NCI-H1092 treated with DMSO at 0.1 percent for 48 hours (cell line): ENCODE measurements around the gene RIMBP2.

Experiments
- DNase-seq: peaks from one replicate; lab custom pipeline; 2025; lab: John Stamatoyannopoulos, UW

The RIMBP2 gene

DNA sequence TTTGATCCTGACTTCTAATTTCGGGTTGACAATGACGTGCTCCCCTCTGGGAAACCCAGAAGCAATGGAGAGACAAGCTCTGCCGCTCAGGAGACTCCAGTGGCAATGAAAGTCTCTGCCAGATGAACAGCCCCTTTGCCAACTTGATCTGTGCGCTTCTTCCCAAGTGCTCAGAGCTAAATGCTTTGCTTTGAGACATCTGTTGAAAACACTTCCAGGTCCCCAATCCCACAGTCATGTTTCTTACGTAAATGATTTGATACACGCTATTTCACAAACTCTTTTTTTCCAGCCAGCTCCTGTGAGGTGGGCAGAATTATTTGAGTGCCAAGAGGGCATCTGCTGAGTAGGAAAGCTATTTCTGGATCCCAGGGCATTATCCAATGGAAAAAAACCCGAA is 147.6 kb downstream of the RIMBP2 start:
- no peak for DNase-seq

GRCh38 chr12:130568041-130568440 is 148.1 kb downstream of the RIMBP2 start:
- DNase-seq = no peak

GRCh38 chr12:130566446-130567155 is 149.5 kb downstream of the RIMBP2 start:
- DNase-seq = no peak

- DNase-seq = no peak
Measured at GRCh38 chr12:130565189-130565588, 150.9 kb downstream of the RIMBP2 start.

DNA sequence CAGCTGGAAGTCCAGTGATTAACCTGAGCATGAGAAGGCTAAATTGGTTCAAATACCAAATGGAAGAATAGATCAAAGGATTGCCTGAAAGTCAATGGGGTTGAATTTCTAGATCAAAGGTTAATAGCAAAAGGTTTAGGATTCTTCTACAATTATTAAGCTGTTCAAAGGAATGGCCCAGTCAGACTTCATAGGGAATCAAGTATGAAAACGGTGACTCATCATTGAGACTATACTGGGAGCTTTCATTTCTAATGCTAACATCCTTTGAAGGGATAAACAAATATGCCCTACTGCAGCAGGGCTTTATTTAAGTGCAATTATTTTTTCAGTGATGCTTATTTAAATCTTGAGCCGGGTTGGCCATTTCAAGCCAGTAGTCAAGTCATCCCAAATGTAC is 152.8 kb downstream of the RIMBP2 start:
- no peak for DNase-seq

DNA sequence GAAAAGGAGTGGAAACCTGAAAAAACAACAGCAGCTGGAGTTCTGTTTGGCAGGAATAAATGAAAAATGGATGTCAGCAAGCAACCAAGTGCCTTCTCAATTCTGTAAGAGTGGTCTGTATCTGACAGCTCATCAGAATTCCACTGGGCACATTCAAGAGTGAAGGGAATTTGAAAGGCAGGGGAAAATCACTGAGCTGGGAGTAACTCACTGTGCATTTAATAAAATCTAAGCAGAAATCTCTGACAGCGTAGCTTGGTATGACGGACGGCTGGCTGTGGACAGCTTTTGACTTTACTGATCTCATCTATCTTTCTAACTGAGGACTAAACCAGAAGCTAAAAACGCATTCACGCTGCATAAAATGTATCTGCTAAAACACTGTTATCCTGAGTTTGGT is 153.4 kb downstream of the RIMBP2 start:
- no peak for DNase-seq

DNA sequence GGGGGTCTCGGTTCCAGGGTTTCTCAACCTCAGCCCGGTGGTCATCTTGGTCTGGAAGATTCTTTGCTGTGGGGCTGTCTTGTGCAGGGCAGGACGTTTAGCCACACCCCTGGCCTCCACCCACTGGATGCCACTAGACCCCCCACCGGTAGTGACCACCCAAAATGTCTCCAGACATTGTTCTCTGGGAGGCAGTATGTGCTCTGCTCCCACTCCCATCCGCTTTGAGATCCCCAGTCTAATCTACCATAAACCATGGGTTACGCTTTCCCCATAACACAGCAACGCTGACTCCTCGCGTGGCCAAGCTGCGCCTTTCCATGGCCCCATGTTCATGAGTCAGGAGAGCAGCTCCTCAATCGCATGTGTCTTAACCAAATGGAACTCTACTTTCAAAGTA is 155.8 kb downstream of the RIMBP2 start:
- no peak for DNase-seq

DNA sequence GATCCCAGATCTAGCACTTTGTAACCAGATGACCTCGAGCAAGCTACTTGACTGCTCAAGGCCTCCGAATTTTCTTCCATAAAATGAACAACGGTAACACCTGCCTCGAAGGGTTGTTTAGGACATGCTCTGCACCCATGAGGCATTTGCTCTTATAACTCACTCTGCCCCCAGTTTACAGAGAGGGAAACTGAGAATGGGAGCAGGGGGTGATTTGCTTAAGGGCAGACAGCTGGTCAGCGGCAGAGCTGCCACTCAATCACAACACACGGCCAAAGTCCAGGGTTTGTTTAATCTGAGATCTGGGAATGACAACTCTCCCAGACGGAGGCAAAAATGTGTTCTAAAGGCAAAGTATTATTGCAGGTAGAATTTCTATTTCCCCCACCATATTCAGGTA is 156.3 kb downstream of the RIMBP2 start:
- DNase-seq = no peak

- DNase-seq = peak; percentile 36
Measured at GRCh38 chr12:130557886-130558765, 158.0 kb downstream of the RIMBP2 start.

GRCh38 chr12:130557201-130557600 is 158.9 kb downstream of the RIMBP2 start:
- no peak for DNase-seq

GRCh38 chr12:130556486-130557055 is 159.5 kb downstream of the RIMBP2 start:
- DNase-seq = no peak

DNA sequence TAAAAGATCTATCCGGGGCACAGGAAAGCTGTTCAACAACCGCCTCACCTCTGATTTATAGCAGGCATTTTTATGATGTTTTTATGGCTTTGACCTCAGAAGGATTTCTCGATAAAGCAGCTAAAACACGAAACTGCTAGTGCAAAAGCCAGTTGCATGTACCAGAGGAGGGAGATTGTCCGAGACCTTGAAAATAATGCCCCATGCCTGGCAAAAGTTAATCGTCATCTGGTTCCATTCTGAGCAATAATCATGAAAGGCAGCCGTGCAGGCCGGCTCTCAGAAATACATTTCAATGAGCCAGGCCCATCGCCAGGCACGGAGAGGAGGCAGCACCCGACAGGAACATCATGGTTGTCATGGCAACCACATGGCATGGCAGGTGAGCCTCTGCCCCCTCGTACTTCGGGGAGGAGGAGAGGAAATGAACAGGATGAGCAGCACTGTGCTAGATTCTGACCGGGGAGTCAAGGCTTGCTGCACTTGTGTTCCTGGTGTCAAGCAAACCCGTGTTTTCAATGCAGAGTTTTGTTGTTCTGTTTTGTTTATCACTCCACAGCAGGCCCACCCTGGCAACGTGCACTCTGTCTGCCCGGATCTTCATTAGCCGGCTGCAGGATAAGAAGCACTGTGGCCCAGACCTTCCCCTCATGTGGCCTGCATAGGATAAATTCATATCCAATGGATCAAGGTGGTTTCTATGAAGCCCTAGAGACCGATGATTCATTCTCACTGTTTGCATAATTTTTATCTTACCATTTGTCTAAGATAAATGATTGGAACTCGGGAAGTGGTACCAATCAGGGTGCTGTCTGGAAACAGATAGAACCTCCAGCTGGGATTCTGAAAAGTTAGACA is 160.2 kb downstream of the RIMBP2 start:
- DNase-seq = peak; percentile 89

GRCh38 chr12:130555221-130555620 is 160.9 kb downstream of the RIMBP2 start:
- no peak for DNase-seq

DNA sequence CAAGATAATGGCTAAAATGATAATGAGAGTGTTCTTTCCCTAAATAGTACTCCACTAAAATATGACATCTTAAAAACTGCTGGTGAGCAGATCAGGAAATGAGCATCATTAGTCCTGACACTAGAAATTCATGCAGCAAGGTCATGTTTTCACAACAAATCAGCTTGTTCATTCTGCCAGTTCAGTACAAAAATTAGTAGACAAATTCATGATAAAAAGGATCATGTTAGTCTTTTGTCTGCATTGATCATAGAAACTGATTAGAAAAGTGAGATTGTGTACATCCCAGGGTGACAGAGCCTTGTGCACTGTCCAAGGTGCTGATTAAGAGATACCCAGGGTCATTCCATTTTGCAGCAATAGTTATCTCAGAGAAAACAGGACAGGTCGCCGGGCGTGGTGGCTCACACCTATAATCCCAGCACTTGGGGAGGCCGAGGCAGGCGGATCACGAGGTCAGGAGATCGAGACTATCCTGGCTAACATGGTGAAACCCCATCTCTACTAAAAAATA is 163.6 kb downstream of the RIMBP2 start:
- no peak for DNase-seq

DNA sequence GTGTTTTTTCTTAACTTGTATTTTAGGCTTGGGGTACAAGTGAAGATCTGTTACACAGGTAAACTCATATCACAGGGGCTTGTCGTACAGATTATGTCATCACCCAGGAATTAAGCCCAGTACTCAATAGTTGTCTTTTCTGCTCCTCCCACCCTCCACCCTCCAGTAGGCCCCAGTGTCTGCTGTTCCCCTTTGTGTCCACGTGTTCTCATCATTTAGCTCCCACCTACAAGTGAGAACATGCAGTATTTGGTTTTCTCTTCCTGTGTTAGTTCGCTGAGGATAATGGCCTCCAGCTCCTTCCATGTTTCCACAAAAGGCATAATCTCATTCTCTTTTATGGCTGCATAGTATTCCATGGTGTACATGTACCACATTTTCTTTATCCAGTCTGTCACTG is 166.7 kb downstream of the RIMBP2 start:
- DNase-seq = no peak

- DNase-seq = no peak
Measured at GRCh38 chr12:130547480-130548155, 168.5 kb downstream of the RIMBP2 start.

DNA sequence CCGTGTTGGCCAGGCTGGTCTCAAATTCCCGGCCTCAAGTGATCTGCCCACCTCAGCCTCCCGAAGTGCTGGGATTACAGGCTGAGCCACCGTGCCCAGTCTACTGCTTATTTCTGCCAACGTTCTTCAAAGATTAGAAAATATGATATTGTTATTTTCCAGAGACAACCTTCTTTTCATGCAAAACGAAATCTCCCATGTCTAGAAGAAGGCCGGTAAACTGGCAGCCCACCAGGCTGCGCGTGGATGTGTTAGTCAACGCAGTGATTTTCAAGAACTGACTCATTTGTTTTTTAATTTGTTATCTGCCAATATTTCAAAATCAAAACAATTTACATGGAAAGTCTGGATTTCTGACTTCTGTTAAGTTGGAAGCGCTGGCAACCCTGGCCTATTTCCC is 169.6 kb downstream of the RIMBP2 start:
- no peak for DNase-seq

GRCh38 chr12:130545475-130545874 is 170.6 kb downstream of the RIMBP2 start:
- DNase-seq = no peak

GRCh38 chr12:130540376-130540775 is 175.7 kb downstream of the RIMBP2 start:
- no peak for DNase-seq

GRCh38 chr12:130538343-130539095 is 177.6 kb downstream of the RIMBP2 start:
- DNase-seq = no peak

DNA sequence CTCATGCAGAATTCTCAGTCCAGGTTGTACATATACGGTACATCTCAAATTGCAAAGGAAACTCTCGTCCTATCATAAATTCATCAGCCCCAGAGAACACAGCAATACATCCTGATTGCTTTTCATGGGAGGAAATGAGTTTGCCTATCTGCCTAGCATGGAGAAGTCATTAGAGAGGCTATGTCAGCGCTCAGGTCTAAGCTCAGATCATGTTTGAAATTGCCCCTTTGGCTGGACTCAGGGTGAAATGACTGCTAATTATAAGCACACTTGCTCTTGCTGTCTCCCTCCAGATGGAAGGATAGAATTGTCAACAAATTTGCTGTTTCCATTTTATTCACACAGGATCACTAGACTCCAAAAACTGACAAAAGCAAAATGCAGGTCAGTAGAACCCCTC is 178.4 kb downstream of the RIMBP2 start:
- no peak for DNase-seq
